Measurements from ENCODE around the gene TMEM88. TPM values are rescaled to one million over a fixed set of nuclear protein-coding genes. Genes with fewer than 3 reads are reported as not detected.

The TMEM88 gene
- total RNA-seq, 5 donors from 2014 or later (not counting 1 experiment from before 2014, with no cell fraction given), result 5.8 to 27.1 (median 8.4) TPM

DNA sequence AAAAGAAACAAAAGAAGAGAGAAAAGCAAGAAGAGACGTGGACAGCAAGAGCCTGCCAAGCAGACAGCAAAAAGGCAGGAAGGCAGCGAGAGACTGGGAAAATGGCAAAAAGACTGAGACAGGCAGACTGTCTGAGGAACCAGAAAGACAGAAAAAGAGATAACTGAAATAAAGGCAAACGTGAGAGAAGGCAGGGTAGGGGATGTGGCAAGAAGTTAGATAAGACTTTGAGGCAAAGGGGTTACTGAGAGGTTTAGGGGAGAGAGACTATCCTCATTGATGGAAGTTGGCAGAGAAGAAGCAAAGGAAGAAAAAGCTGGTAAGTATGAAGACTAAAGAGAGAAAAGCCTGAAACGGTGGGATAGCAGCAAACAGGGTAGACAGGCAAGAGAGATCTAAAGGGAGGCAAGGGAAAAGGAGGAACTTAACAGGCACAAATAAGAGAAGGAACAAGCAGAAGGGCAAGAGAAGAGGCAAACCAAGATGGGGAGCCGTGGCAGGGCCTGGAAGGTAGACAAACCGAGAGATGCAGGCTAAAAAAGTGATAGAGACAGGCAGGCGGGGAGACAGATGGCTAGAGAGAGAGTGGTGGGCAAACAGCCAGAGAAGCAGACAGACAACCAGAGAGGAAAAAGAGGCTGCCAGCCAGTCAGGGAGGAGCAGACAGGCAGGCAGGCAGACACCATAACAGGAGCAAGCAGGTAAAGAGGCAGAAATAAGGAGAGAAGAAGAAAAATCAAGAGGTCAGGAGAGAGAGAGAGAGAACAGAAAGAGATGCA lies 26.6 kb downstream of the TMEM88 start:
- Histone ChIP-seq H3K27me3 (replicated peaks in 1 of 2; ENCODE audit: control insufficient read depth in 2 of 2, extremely low read depth in 1 of 2, insufficient read depth in 2 of 2, low read length in 1 of 2) (no peaks in the 10 kb centered on the region), H3K4me1 (ENCODE audit: control insufficient read depth in 1 of 2, extremely low read depth in 1 of 2, insufficient read depth in 2 of 2, low read length in 2 of 2) (peaks cover 38 to 40% of the 10 kb centered on the region in 2 experiments), H3K36me3 (ENCODE audit: control insufficient read depth in 2 of 2, extremely low read depth in 1 of 2, insufficient read depth in 1 of 2, low read length in 1 of 2) (peaks cover 0 to 18% of the 10 kb centered on the region in 2 donors), H3K27ac (ENCODE audit: low read length) (peak overlapping the region; percentile 5), H3K4me3 (ENCODE audit: control insufficient read depth in 1 of 2, extremely low read depth in 1 of 2, low read length in 1 of 2) (no peak overlapping the region), H3K9me3 (no peaks in the 10 kb centered on the region)
- H3K27ac Mint-ChIP-seq, result no peak overlapping the region
- ChIA-PET POLR2A (no interaction called here), CTCF (no interaction called here)
- WGBS (ENCODE audit: insufficient coverage), result 61% methylated on average over 7 of the region's 7 CpGs
- H3K4me3 Mint-ChIP-seq, result no peak overlapping the region
- no peaks in the 10 kb centered on the region for H3K27me3 Mint-ChIP-seq
- H3K4me1 Mint-ChIP-seq, result peaks cover 2 to 6% (median 5%) of the 10 kb centered on the region in 3 donors
- no peaks in the 10 kb centered on the region for H3K9me3 Mint-ChIP-seq
- ATAC-seq (replicated peaks in 1 of 4), result no peak
- DNase-seq, result peak in 1 of 35 experiments; percentile 3
- no peaks in the 10 kb centered on the region for H3K36me3 Mint-ChIP-seq

DNA sequence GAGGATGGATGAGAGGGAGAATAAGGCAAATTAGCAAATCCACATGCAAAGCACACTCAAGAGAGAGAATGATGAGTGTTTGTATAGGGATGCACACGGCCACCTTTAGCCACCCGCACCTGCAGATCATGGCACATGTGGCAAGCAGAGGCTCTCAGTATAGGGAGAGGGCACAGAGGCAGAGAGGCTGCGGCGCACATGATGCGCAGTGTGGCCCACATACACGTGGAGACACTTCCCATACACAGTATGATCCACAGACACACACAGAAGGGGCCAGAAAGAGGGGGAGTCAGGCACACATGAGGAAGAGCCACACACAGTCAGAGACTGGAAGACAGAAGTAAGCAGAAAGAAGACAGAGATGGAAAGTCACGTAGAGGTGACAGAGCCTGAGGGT lies 27.2 kb downstream of the TMEM88 start:
- H3K27ac ChIP-seq (ENCODE audit: low read length), result peak overlapping the region; percentile 5
- no peaks in the 10 kb centered on the region for H3K36me3 Mint-ChIP-seq
- POLR2A ChIA-PET, result no interaction called here

DNA sequence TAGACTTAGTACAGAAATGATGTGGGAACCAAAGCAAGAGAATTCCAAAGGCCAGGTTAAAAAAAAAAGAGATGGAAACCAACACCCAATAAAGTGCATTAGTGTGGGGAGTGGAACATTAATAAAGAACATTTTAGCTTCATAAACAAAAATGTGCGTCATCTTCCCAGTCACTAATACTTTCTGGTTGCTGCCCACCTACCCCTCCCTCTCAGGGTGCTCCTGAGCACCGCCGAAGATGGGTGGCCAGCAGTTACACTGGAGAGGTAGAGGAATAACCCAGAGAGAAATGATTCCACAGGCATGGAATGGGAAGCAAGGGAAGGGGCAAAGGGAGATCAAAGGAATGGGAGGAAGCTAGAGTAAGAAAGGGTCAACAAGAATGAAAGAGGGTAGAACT lies 27.8 kb downstream of the TMEM88 start:
- Mint-ChIP-seq H3K9me3 (no peaks in the 10 kb centered on the region), H3K4me3 (no peak overlapping the region), H3K4me1 (peaks cover 0 to 4% (median 4%) of the 10 kb centered on the region in 3 donors), H3K27me3 (no peaks in the 10 kb centered on the region), H3K36me3 (no peaks in the 10 kb centered on the region), H3K27ac (no peak overlapping the region)
- POLR2A ChIA-PET, result no interaction called here
- CTCF ChIA-PET, result interaction anchor here in 1 of 2 donors (0.6 to 0.9 kb wide), 3 partner anchors 68 to 274 kb away, joined by 3 to 5 read pairs (median 3); no protein-coding TSS in a partner anchor
- H3K27ac ChIP-seq (ENCODE audit: low read length), result peak overlapping the region; percentile 59
- peaks cover 40 to 47% of the 10 kb centered on the region in 2 experiments for H3K4me1 ChIP-seq (ENCODE audit: control insufficient read depth in 1 of 2, extremely low read depth in 1 of 2, insufficient read depth in 2 of 2, low read length in 2 of 2)
- WGBS (ENCODE audit: insufficient coverage), result no CpG with 5 or more reads among the region's 3 CpGs
- H3K9me3 ChIP-seq, result no peaks in the 10 kb centered on the region
- peak in 1 of 35 experiments; percentile 10 for DNase-seq
- ATAC-seq (replicated peaks in 1 of 4), result no peak
- no peak overlapping the region for H3K4me3 ChIP-seq (ENCODE audit: control insufficient read depth in 1 of 2, extremely low read depth in 1 of 2, low read length in 1 of 2)
- H3K36me3 ChIP-seq (ENCODE audit: control insufficient read depth in 2 of 2, extremely low read depth in 1 of 2, insufficient read depth in 1 of 2, low read length in 1 of 2), result peaks cover 0 to 18% of the 10 kb centered on the region in 2 donors
- no peaks in the 10 kb centered on the region for H3K27me3 ChIP-seq (replicated peaks in 1 of 2; ENCODE audit: control insufficient read depth in 2 of 2, extremely low read depth in 1 of 2, insufficient read depth in 2 of 2, low read length in 1 of 2)

More for the DNA sequence above, 27.2 kb downstream of the TMEM88 start:
- Mint-ChIP-seq H3K27me3 (no peaks in the 10 kb centered on the region), H3K4me1 (peaks cover 0 to 6% (median 4%) of the 10 kb centered on the region in 3 donors), H3K4me3 (no peak overlapping the region), H3K9me3 (no peaks in the 10 kb centered on the region), H3K27ac (no peak overlapping the region)
- H3K27me3 ChIP-seq (replicated peaks in 1 of 2; ENCODE audit: control insufficient read depth in 2 of 2, extremely low read depth in 1 of 2, insufficient read depth in 2 of 2, low read length in 1 of 2), result no peaks in the 10 kb centered on the region
- H3K9me3 ChIP-seq, result no peaks in the 10 kb centered on the region
- H3K4me3 ChIP-seq (ENCODE audit: control insufficient read depth in 1 of 2, extremely low read depth in 1 of 2, low read length in 1 of 2), result no peak overlapping the region
- peak in 2 of 35 experiments; percentile 7 to 12 for DNase-seq
- H3K36me3 ChIP-seq (ENCODE audit: control insufficient read depth in 2 of 2, extremely low read depth in 1 of 2, insufficient read depth in 1 of 2, low read length in 1 of 2), result peaks cover 0 to 18% of the 10 kb centered on the region in 2 donors
- CTCF ChIA-PET, result interaction anchor here in 1 of 2 donors (0.6 kb wide), 1 partner anchor 68 kb away, joined by 5 read pairs; no protein-coding TSS in a partner anchor
- H3K4me1 ChIP-seq (ENCODE audit: control insufficient read depth in 1 of 2, extremely low read depth in 1 of 2, insufficient read depth in 2 of 2, low read length in 2 of 2), result peaks cover 40 to 44% of the 10 kb centered on the region in 2 experiments
- ATAC-seq (replicated peaks in 1 of 4), result no peak
- WGBS (ENCODE audit: insufficient coverage), result no CpG with 5 or more reads among the region's 7 CpGs

DNA sequence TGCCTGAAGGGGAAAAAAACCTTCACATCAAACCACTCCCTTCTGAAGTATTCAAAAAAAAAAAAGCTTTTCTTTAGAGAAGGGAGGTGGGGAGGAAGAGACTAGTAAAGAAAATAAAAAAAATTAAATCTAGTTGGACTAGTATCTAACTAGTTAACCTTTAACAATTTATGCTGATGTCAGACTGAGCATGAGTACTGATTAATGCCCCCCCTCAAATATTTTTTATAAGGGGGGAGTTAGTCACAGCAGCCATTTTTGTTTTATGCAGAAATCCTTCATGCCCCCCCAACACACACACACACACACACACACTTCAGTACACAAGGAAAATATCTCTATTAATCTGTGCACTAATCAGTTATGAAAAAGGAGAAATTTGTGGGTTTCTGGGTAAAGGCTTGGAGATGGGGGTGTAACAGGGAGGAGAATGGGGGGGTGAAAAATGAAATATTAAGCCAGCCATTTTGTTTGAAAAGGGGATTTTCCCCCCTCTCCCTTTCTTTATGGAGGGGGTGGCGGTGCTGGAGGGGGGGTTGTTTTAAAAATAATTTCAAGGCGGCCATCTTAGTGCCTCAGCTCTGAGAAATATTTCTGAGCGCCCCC lies 29.0 kb downstream of the TMEM88 start:
- H3K36me3 Mint-ChIP-seq, result no peaks in the 10 kb centered on the region
- Histone ChIP-seq H3K27ac (ENCODE audit: low read length) (peak overlapping the region; percentile 59), H3K36me3 (ENCODE audit: control insufficient read depth in 2 of 2, extremely low read depth in 1 of 2, insufficient read depth in 1 of 2, low read length in 1 of 2) (peaks cover 0 to 15% of the 10 kb centered on the region in 2 donors), H3K4me1 (ENCODE audit: control insufficient read depth in 1 of 2, extremely low read depth in 1 of 2, insufficient read depth in 2 of 2, low read length in 2 of 2) (peaks cover 47 to 58% of the 10 kb centered on the region in 2 experiments), H3K4me3 (ENCODE audit: control insufficient read depth in 1 of 2, extremely low read depth in 1 of 2, low read length in 1 of 2) (peak overlapping the region in 1 of 2 donors; percentile 50), H3K9me3 (no peaks in the 10 kb centered on the region), H3K27me3 (replicated peaks in 1 of 2; ENCODE audit: control insufficient read depth in 2 of 2, extremely low read depth in 1 of 2, insufficient read depth in 2 of 2, low read length in 1 of 2) (no peaks in the 10 kb centered on the region)
- H3K27me3 Mint-ChIP-seq, result no peaks in the 10 kb centered on the region
- WGBS (ENCODE audit: insufficient coverage), result no CpG with 5 or more reads among the region's 3 CpGs
- ATAC-seq (replicated peaks in 1 of 4) (no peak), DNase-seq (peak in 29 of 35 experiments; percentile 13 to 76 (median 39))
- peaks cover 0 to 4% (median 4%) of the 10 kb centered on the region in 3 donors for H3K4me1 Mint-ChIP-seq
- CTCF ChIA-PET, result interaction anchor here (0.6 to 1.3 kb wide), 3 partner anchors 15 to 233 kb away, joined by 3 to 5 read pairs (median 3); partner anchors contain the start of gene RNF227 (in 1 of the 2)
- POLR2A ChIA-PET, result interaction anchor here (0.6 kb wide), 2 partner anchors 12 to 22 kb away, joined by 7 to 9 read pairs; no protein-coding TSS in a partner anchor
- H3K27ac Mint-ChIP-seq, result peak overlapping the region in 1 of 2 donors; percentile 61
- H3K4me3 Mint-ChIP-seq, result peak overlapping the region in 1 of 3 donors; percentile 77
- no peaks in the 10 kb centered on the region for H3K9me3 Mint-ChIP-seq

DNA sequence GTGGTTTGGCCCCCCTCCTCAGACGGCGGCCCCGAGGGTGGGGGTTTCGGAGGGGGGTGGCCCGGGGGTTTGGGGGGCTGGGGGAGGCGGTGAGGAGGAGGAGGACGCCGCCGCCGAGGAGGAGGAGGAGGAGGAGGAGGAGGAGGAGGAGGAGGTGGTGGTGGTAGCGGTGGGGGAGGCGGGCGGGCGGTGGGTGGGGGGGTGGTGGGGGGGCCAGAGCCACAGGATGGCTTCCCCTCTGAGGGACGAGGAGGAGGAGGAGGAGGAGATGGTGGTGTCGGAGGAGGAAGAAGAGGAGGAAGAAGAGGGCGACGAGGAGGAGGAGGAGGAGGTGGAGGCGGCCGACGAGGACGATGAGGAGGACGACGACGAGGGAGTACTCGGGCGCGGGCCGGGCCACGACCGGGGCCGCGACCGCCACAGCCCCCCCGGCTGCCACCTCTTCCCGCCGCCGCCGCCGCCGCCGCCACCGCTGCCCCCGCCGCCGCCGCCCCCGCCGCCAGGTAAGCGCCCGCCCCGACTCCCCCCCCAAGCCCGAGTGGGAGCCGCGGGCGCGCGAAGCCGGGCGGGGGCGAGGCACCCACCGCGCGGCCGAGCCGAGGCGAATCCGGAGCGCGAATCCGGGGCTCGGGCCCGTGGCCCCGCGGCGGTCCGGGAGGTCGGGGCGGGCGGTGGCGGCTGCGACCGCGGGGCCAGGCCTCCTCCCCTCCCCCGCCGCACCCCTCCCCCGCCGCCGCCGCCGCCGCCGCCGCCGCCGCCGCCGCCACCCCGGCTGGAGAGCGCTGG lies 29.9 kb downstream of the TMEM88 start:
- peak overlapping the region in 1 of 2 donors; percentile 85 for H3K4me3 ChIP-seq (ENCODE audit: control insufficient read depth in 1 of 2, extremely low read depth in 1 of 2, low read length in 1 of 2)
- Mint-ChIP-seq H3K4me1 (peaks cover 0 to 5% (median 4%) of the 10 kb centered on the region in 3 donors), H3K27ac (peak overlapping the region in 1 of 2 donors; percentile 53), H3K9me3 (no peaks in the 10 kb centered on the region), H3K4me3 (peak overlapping the region in 2 of 3 donors; percentile 61 to 75), H3K27me3 (no peaks in the 10 kb centered on the region), H3K36me3 (no peaks in the 10 kb centered on the region)
- H3K27me3 ChIP-seq (replicated peaks in 1 of 2; ENCODE audit: control insufficient read depth in 2 of 2, extremely low read depth in 1 of 2, insufficient read depth in 2 of 2, low read length in 1 of 2), result no peaks in the 10 kb centered on the region
- POLR2A ChIA-PET, result no interaction called here
- ATAC-seq (replicated peaks in 1 of 4) (peak in 2 of 4 experiments; percentile 2 to 3), DNase-seq (peak in 26 of 35 experiments; percentile 10 to 62 (median 24))
- no peaks in the 10 kb centered on the region for H3K9me3 ChIP-seq
- peaks cover 0 to 19% of the 10 kb centered on the region in 2 donors for H3K36me3 ChIP-seq (ENCODE audit: control insufficient read depth in 2 of 2, extremely low read depth in 1 of 2, insufficient read depth in 1 of 2, low read length in 1 of 2)
- peaks cover 45 to 67% of the 10 kb centered on the region in 2 experiments for H3K4me1 ChIP-seq (ENCODE audit: control insufficient read depth in 1 of 2, extremely low read depth in 1 of 2, insufficient read depth in 2 of 2, low read length in 2 of 2)
- CTCF ChIA-PET, result no interaction called here
- H3K27ac ChIP-seq (ENCODE audit: low read length), result peak overlapping the region; percentile 77
- no CpG with 5 or more reads among the region's 100 CpGs for WGBS (ENCODE audit: insufficient coverage)

All from T-cell (primary cell).